Measurements from ENCODE around the gene TMEM161A.

DNA sequence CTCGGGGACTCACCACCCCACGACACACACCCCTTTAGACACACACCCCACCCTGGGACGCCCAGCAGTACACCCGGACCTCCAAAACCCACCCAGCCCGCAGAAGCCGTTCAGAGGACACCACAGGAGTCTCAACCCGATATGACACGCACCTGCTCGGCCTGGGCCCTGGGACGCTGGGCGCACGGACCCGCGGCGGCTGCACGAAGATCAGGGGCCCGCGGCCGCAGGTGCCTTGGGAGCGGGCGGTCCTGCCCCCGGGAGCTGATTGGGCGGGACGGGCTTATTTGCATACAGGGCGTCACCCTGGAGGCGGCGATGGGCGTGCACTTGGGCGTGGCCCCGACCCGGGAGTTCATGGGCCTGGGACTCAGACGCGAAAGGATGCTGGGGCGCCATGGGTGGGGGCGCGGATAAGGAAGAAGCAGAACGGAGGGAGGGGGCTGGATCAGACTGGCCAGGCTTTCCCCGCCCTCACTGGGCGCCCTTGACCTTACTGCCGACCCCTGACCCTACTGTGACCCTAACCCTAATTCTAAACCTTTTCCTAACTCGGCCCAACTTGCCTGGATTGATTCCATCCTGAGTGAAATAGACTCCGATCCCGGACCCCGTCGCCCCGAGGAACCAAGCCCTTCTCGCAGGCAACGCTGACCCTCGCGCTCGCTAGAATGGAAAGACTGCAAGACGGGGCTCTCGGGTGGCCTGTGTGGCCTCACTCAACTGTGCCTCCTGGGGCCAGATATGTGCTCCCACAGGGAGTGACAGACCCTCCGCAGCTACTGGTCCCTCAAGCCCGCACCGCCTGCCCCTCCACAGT is 32.0 kb upstream of the TMEM161A start, which contains the start of gene MEF2B:
- TF ChIP-seq, protein P1, sequence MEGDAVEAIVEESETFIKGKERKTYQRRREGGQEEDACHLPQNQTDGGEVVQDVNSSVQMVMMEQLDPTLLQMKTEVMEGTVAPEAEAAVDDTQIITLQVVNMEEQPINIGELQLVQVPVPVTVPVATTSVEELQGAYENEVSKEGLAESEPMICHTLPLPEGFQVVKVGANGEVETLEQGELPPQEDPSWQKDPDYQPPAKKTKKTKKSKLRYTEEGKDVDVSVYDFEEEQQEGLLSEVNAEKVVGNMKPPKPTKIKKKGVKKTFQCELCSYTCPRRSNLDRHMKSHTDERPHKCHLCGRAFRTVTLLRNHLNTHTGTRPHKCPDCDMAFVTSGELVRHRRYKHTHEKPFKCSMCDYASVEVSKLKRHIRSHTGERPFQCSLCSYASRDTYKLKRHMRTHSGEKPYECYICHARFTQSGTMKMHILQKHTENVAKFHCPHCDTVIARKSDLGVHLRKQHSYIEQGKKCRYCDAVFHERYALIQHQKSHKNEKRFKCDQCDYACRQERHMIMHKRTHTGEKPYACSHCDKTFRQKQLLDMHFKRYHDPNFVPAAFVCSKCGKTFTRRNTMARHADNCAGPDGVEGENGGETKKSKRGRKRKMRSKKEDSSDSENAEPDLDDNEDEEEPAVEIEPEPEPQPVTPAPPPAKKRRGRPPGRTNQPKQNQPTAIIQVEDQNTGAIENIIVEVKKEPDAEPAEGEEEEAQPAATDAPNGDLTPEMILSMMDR (IDR thresholded peaks at IDR 0.05 in 8 of 11, conservative IDR thresholded peaks at IDR 0.05 in 3 of 11): no peak
- peak; percentile 61 to 82 (median 77) for TF ChIP-seq POLR2AphosphoS5 (IDR thresholded peaks at IDR 0.05)
